Neutrophil (primary cell): ENCODE results near the gene SNX4.

Experiments used
- H3K27ac ChIP-seq: fragments of 200-600 bp; sonication (generic); 2 replicates; pipeline ENCODE4 v1.5.1; 2016; ENCODE audit warnings: mild to moderate bottlenecking, moderate library complexity
- H3K27me3 ChIP-seq: fragments of 200-600 bp; sonication (generic); 2 replicates; pipeline ENCODE4 v1.6.0; 2016; ENCODE audit warnings: mild to moderate bottlenecking
- H3K36me3 ChIP-seq: fragments of 200-600 bp; sonication (generic); 2 replicates; pipeline ENCODE4 v1.5.1; 2017
- H3K4me1 ChIP-seq, 2 experiments: fragments of 200-600 bp in 1 of 2; sonication (generic) in 1 of 2; 1 replicate in 1 of 2; 2 replicates in 1 of 2; pipeline versions ENCODE4 v1.5.1 to v1.6.1; 2013 to 2016; ENCODE audit warnings: low read depth in 1 of 2, low read length in 1 of 2, mild to moderate bottlenecking in 1 of 2, moderate library complexity in 1 of 2; ENCODE audit not compliant: control insufficient read depth in 1 of 2, insufficient read depth in 1 of 2
- H3K4me3 ChIP-seq, 2 experiments: fragments of 200-600 bp in 1 of 2; sonication (generic) in 1 of 2; 1 replicate in 1 of 2; 2 replicates in 1 of 2; pipeline ENCODE4 v1.5.1; 2013 to 2016; ENCODE audit warnings: low read depth in 1 of 2, low read length in 1 of 2, mild to moderate bottlenecking in 1 of 2, moderate library complexity in 1 of 2
- H3K9me3 ChIP-seq: fragments of 200-600 bp; sonication (generic); 2 replicates; pipeline ENCODE4 v1.5.1; 2016
- CTCF ChIP-seq: fragments of 200-600 bp; sonication (generic); IDR thresholded peaks from 2 replicates; pipeline ENCODE4 v1.5.1; 2016; ENCODE audit warnings: antibody characterized with exemption

SNX4 gene

GRCh38 chr3:125402639-125403038 lies 117.4 kb downstream of the SNX4 start:
- Histone ChIP-seq H3K4me1 (no peaks in the 10 kb centered on the region), H3K9me3 (no peaks in the 10 kb centered on the region), H3K36me3 (no peaks in the 10 kb centered on the region), H3K4me3 (no peak overlapping the region), H3K27ac (no peak overlapping the region), H3K27me3 (peaks cover 13% of the 10 kb centered on the region)
- TF ChIP-seq CTCF, result no peak

- TF ChIP-seq CTCF, result no peak
- H3K4me1 ChIP-seq, result no peaks in the 10 kb centered on the region
- peaks cover 13% of the 10 kb centered on the region for H3K27me3 ChIP-seq
- H3K4me3 ChIP-seq, result no peak overlapping the region
- H3K27ac ChIP-seq, result no peak overlapping the region
- no peaks in the 10 kb centered on the region for H3K36me3 ChIP-seq
- H3K9me3 ChIP-seq, result no peaks in the 10 kb centered on the region
Measured at GRCh38 chr3:125401402-125401801, 118.6 kb downstream of the SNX4 start.

GRCh38 chr3:125398952-125399351 lies 121.0 kb downstream of the SNX4 start:
- no peak overlapping the region for H3K27ac ChIP-seq
- H3K27me3 ChIP-seq, result peaks cover 19% of the 10 kb centered on the region
- no peaks in the 10 kb centered on the region for H3K36me3 ChIP-seq
- H3K4me3 ChIP-seq, result no peak overlapping the region
- H3K4me1 ChIP-seq, result no peaks in the 10 kb centered on the region
- no peak for TF ChIP-seq CTCF
- no peaks in the 10 kb centered on the region for H3K9me3 ChIP-seq
